Activated T-cell treated with anti-CD3 and anti-CD28 coated beads for 48 hours (primary cell): ENCODE data around the gene PDZRN3.

Experiments
- DNase-seq: peaks from one replicate; pipeline ENCODE4 v3.0.0-alpha.2; 2020; ENCODE audit warnings: low read depth

The PDZRN3 gene

GRCh38 chr3:73451301-73451944 is 173.3 kb downstream of the PDZRN3 start:
- DNase-seq: no peak

GRCh38 chr3:73449774-73450173 is 175.0 kb downstream of the PDZRN3 start:
- no peak for DNase-seq

GRCh38 chr3:73448761-73449301 is 175.9 kb downstream of the PDZRN3 start:
- no peak for DNase-seq

- no peak for DNase-seq
Measured at GRCh38 chr3:73448041-73448440, 176.7 kb downstream of the PDZRN3 start.

GRCh38 chr3:73447111-73447510 is 177.6 kb downstream of the PDZRN3 start:
- DNase-seq: no peak

- no peak for DNase-seq
Measured at GRCh38 chr3:73446467-73447110, 178.2 kb downstream of the PDZRN3 start.

- DNase-seq: no peak
Measured at GRCh38 chr3:73442886-73443285, 181.9 kb downstream of the PDZRN3 start.

GRCh38 chr3:73442152-73442551 is 182.6 kb downstream of the PDZRN3 start:
- DNase-seq: no peak

GRCh38 chr3:73437828-73438227 is 186.9 kb downstream of the PDZRN3 start:
- DNase-seq: no peak

GRCh38 chr3:73435055-73435454 is 189.7 kb downstream of the PDZRN3 start:
- no peak for DNase-seq

- DNase-seq: no peak
Measured at GRCh38 chr3:73433687-73434086, 191.1 kb downstream of the PDZRN3 start.

- no peak for DNase-seq
Measured at GRCh38 chr3:73433079-73433478, 191.7 kb downstream of the PDZRN3 start.

GRCh38 chr3:73432706-73433032 is 192.1 kb downstream of the PDZRN3 start:
- DNase-seq: no peak

GRCh38 chr3:73432023-73432705 is 192.6 kb downstream of the PDZRN3 start:
- DNase-seq: no peak

GRCh38 chr3:73431183-73431900 is 193.4 kb downstream of the PDZRN3 start:
- no peak for DNase-seq

- no peak for DNase-seq
Measured at GRCh38 chr3:73427048-73427706, 197.6 kb downstream of the PDZRN3 start.

- DNase-seq: no peak
Measured at GRCh38 chr3:73426606-73427005, 198.1 kb downstream of the PDZRN3 start.

GRCh38 chr3:73423116-73423515 is 201.6 kb downstream of the PDZRN3 start:
- DNase-seq: no peak

- DNase-seq: no peak
Measured at GRCh38 chr3:73422571-73422970, 202.2 kb downstream of the PDZRN3 start.

GRCh38 chr3:73419942-73420341 is 204.8 kb downstream of the PDZRN3 start:
- no peak for DNase-seq

- DNase-seq: no peak
Measured at GRCh38 chr3:73419179-73419803, 205.4 kb downstream of the PDZRN3 start.

GRCh38 chr3:73418681-73419080 is 206.1 kb downstream of the PDZRN3 start:
- no peak for DNase-seq
